GM23338 (cell line): ENCODE data around the gene PCLO. TPM values are rescaled to one million over a fixed set of nuclear protein-coding genes. Genes with fewer than 3 reads are reported as not detected.

Experiments
- ATAC-seq: fragments of 200-7000 bp; cut with Tn5 transposase; 3 replicates; pipeline ENCODE4 v1.9.1; 2020
- DNase-seq: peaks from one replicate; pipeline ENCODE4 v3.0.0-alpha.2; 2015; ENCODE audit warnings: low spot score
- H2AFZ ChIP-seq: fragments of 200-600 bp; sonication (generic); 2 replicates; pipeline ENCODE4 v1.8.0; 2016; ENCODE audit warnings: antibody characterized with exemption, mild to moderate bottlenecking, moderate library complexity
- H3F3A ChIP-seq: fragments of 200-600 bp; sonication (generic); replicated peaks from 2 replicates; pipeline ENCODE4 v1.8.0; 2017; ENCODE audit warnings: antibody characterized with exemption, mixed run types, low read depth
- H3K27ac ChIP-seq: fragments of 200-600 bp; sonication (generic); 2 replicates; pipeline ENCODE4 v1.6.1; 2016; ENCODE audit warnings: low read depth
- H3K27me3 ChIP-seq: fragments of 200-600 bp; sonication (generic); 2 replicates; pipeline ENCODE4 v1.8.0; 2016; ENCODE audit warnings: mild to moderate bottlenecking, mixed run types, moderate library complexity; ENCODE audit not compliant: insufficient read depth
- H3K36me3 ChIP-seq: fragments of 200-600 bp; sonication (generic); 2 replicates; pipeline ENCODE4 v1.8.0; 2016; ENCODE audit warnings: mild to moderate bottlenecking; ENCODE audit not compliant: insufficient read depth
- H3K4me1 ChIP-seq: fragments of 200-600 bp; sonication (generic); 2 replicates; pipeline ENCODE4 v1.8.0; 2016; ENCODE audit warnings: mild to moderate bottlenecking, moderate library complexity; ENCODE audit not compliant: insufficient read depth
- H3K4me2 ChIP-seq: fragments of 200-600 bp; sonication (generic); 2 replicates; pipeline ENCODE4 v1.7.1; 2017; ENCODE audit warnings: mixed run types
- H3K4me3 ChIP-seq: fragments of 200-600 bp; sonication (generic); 2 replicates; pipeline ENCODE4 v1.6.1; 2016; ENCODE audit warnings: mixed run types
- H3K79me2 ChIP-seq: fragments of 200-600 bp; sonication (generic); replicated peaks from 2 replicates; pipeline ENCODE4 v1.8.0; 2017; ENCODE audit warnings: mild to moderate bottlenecking; ENCODE audit not compliant: insufficient read depth
- H3K9me2 ChIP-seq: fragments of 200-600 bp; sonication (generic); 2 replicates; pipeline ENCODE4 v1.8.0; 2017; ENCODE audit not compliant: insufficient read depth
- H4K20me1 ChIP-seq: fragments of 200-600 bp; sonication (generic); replicated peaks from 2 replicates; pipeline ENCODE4 v1.8.0; 2017; ENCODE audit warnings: mild to moderate bottlenecking; ENCODE audit not compliant: insufficient read depth
- H3K27ac Mint-ChIP-seq: 2 replicates; pipeline ENCODE4 v1.8.0; 2020; ENCODE audit warnings: inconsistent platforms, mild to moderate bottlenecking, moderate library complexity, mixed read lengths
- H3K27me3 Mint-ChIP-seq: 3 replicates; pipeline ENCODE4 v1.8.0; 2022; ENCODE audit warnings: low read depth, mild to moderate bottlenecking, moderate library complexity, mixed read lengths, inconsistent platforms; ENCODE audit not compliant: insufficient read depth, poor library complexity
- H3K36me3 Mint-ChIP-seq: 3 replicates; pipeline ENCODE4 v1.8.0; 2021; ENCODE audit warnings: low read depth, mild to moderate bottlenecking, inconsistent platforms, moderate library complexity, mixed read lengths
- H3K4me1 Mint-ChIP-seq: 3 replicates; pipeline ENCODE4 v1.8.0; 2020; ENCODE audit warnings: mild to moderate bottlenecking, inconsistent platforms, mixed read lengths
- H3K4me3 Mint-ChIP-seq: 3 replicates; pipeline ENCODE4 v1.8.0; 2021; ENCODE audit warnings: moderate library complexity, mild to moderate bottlenecking, inconsistent platforms, mixed read lengths
- H3K9me3 Mint-ChIP-seq: 3 replicates; pipeline ENCODE4 v1.8.0; 2020; ENCODE audit warnings: moderate library complexity, mild to moderate bottlenecking, inconsistent platforms, mixed read lengths
- CREB1 ChIP-seq: fragments of 250-450 bp; sonication (Bioruptor Pico); IDR thresholded peaks from 2 replicates; pipeline ENCODE4 v1.5.0; 2020; ENCODE audit warnings: low read depth, mild to moderate bottlenecking, moderate library complexity
- EZH2 ChIP-seq: fragments of 200-600 bp; sonication (generic); IDR thresholded peaks from one replicate; pipeline ENCODE4 v1.8.0; 2017; ENCODE audit warnings: antibody characterized with exemption, mild to moderate bottlenecking, low read depth; ENCODE audit not compliant: unreplicated experiment
- EZH2phosphoT487 ChIP-seq: fragments of 200-600 bp; sonication (generic); IDR thresholded peaks from one replicate; pipeline ENCODE4 v1.8.1; 2018; ENCODE audit warnings: antibody characterized with exemption; ENCODE audit not compliant: unreplicated experiment
- JUNB ChIP-seq: IDR thresholded peaks from one replicate; pipeline ENCODE4 v1.6.1; 2016; ENCODE audit warnings: antibody characterized with exemption; ENCODE audit not compliant: unreplicated experiment
- NANOG ChIP-seq: IDR thresholded peaks from 2 replicates; pipeline ENCODE4 v1.6.1; 2016; ENCODE audit warnings: antibody characterized with exemption, borderline replicate concordance
- POLR2AphosphoS5 ChIP-seq: IDR thresholded peaks from 2 replicates; pipeline ENCODE4 v1.6.1; 2016; ENCODE audit warnings: antibody characterized with exemption, low read depth
- STAT1 ChIP-seq: IDR thresholded peaks from one replicate; pipeline ENCODE4 v1.6.1; 2016; ENCODE audit warnings: antibody characterized with exemption; ENCODE audit not compliant: unreplicated experiment
- ZNF114 ChIP-seq: fragments of 250-450 bp; sonication (Bioruptor Pico); IDR thresholded peaks from 2 replicates; pipeline ENCODE4 v1.5.0; 2020; ENCODE audit warnings: mild to moderate bottlenecking, moderate library complexity
- ZNF331 ChIP-seq: fragments of 250-450 bp; sonication (Bioruptor Pico); IDR thresholded peaks from 2 replicates; pipeline ENCODE4 v1.5.0; 2020; ENCODE audit warnings: low read depth, mild to moderate bottlenecking, moderate library complexity
- polyA plus RNA-seq: library from polyadenylated mRNA; unstranded; fragments of >200 nt; fragmentation: Nextera tagmentation; extraction: Ambion mirVana; gene quantifications from 2 replicates; pipeline ENCODE4 v1.2.1, GENCODE V29; 2016
- total RNA-seq: library from RNA; depleted of rRNA; stranded (reverse); fragments of >200 nt; shearing (Covaris generic); gene quantifications from 2 replicates; pipeline ENCODE4 v1.2.3, GENCODE V29; 2014
- TF ChIP-seq, protein P1 (sequence below): IDR thresholded peaks from 2 replicates; pipeline ENCODE4 v1.6.1; 2016; ENCODE audit warnings: antibody characterized with exemption
- TF ChIP-seq, protein P2 (sequence below): IDR thresholded peaks from one replicate; pipeline ENCODE4 v1.6.1; 2018; ENCODE audit warnings: antibody characterized with exemption; ENCODE audit not compliant: unreplicated experiment
- TF ChIP-seq, protein P3 (sequence below), 2 experiments: fragments of 200-600 bp in 1 of 2; sonication (generic) in 1 of 2; conservative IDR thresholded peaks; 2 replicates each; pipeline versions ENCODE4 v1.5.1 to v1.6.1; 2016 to 2017; ENCODE audit warnings: antibody characterized with exemption in 2 of 2, low read depth in 2 of 2, mild to moderate bottlenecking in 2 of 2, moderate library complexity in 1 of 2
- TF ChIP-seq, protein P4 (sequence below): fragments of 250-450 bp; sonication (Bioruptor Pico); IDR thresholded peaks from 2 replicates; pipeline ENCODE4 v1.5.0; 2020; ENCODE audit warnings: mild to moderate bottlenecking, moderate library complexity

PCLO gene
- total and polyA plus RNA-seq, 2 experiments from 2014 or later, result 7.4 to 9.1 TPM

DNA sequence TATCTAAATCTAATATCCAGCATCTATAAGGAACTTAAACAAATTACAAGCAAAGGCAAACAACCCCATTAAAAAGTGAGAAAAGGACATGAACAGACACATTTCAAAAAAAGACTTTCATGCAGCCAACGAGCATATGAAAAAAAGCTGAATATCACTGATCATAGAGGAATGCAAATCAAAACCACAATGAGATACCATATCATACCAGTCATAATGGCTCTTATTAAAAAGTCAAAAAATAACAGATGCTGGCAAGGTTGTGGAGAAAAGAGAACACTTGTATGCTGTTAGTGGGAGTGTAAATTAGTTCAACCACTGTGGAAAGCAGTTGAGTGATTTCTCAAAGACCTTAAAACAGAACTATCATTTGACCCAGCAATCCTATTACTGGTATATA is 384.7 kb downstream of the PCLO start:
- Histone ChIP-seq H3K36me3 (no peaks in the 10 kb centered on the region), H3K79me2 (no peaks in the 10 kb centered on the region), H3K4me3 (no peak overlapping the region), H3K27ac (no peak overlapping the region), H3K9me2 (no peaks in the 10 kb centered on the region), H2AFZ (no peak overlapping the region), H3F3A (no peaks in the 10 kb centered on the region), H3K4me2 (no peak overlapping the region), H4K20me1 (no peaks in the 10 kb centered on the region), H3K27me3 (no peaks in the 10 kb centered on the region), H3K4me1 (no peaks in the 10 kb centered on the region)
- H3K27me3 Mint-ChIP-seq, result no peaks in the 10 kb centered on the region
- no peaks in the 10 kb centered on the region for H3K4me1 Mint-ChIP-seq
- H3K9me3 Mint-ChIP-seq, result no peaks in the 10 kb centered on the region
- no peaks in the 10 kb centered on the region for H3K36me3 Mint-ChIP-seq
- no peak overlapping the region for H3K27ac Mint-ChIP-seq
- TF ChIP-seq EZH2phosphoT487 (no peak), NANOG (no peak), ZNF331 (no peak), POLR2AphosphoS5 (no peak), JUNB (no peak), EZH2 (no peak), STAT1 (no peak), ZNF114 (CRISPR knock-in tag) (no peak), CREB1 (CRISPR knock-in tag) (no peak)
- TF ChIP-seq, protein P1, sequence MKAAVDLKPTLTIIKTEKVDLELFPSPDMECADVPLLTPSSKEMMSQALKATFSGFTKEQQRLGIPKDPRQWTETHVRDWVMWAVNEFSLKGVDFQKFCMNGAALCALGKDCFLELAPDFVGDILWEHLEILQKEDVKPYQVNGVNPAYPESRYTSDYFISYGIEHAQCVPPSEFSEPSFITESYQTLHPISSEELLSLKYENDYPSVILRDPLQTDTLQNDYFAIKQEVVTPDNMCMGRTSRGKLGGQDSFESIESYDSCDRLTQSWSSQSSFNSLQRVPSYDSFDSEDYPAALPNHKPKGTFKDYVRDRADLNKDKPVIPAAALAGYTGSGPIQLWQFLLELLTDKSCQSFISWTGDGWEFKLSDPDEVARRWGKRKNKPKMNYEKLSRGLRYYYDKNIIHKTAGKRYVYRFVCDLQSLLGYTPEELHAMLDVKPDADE, result no peak
- TF ChIP-seq, protein P2, sequence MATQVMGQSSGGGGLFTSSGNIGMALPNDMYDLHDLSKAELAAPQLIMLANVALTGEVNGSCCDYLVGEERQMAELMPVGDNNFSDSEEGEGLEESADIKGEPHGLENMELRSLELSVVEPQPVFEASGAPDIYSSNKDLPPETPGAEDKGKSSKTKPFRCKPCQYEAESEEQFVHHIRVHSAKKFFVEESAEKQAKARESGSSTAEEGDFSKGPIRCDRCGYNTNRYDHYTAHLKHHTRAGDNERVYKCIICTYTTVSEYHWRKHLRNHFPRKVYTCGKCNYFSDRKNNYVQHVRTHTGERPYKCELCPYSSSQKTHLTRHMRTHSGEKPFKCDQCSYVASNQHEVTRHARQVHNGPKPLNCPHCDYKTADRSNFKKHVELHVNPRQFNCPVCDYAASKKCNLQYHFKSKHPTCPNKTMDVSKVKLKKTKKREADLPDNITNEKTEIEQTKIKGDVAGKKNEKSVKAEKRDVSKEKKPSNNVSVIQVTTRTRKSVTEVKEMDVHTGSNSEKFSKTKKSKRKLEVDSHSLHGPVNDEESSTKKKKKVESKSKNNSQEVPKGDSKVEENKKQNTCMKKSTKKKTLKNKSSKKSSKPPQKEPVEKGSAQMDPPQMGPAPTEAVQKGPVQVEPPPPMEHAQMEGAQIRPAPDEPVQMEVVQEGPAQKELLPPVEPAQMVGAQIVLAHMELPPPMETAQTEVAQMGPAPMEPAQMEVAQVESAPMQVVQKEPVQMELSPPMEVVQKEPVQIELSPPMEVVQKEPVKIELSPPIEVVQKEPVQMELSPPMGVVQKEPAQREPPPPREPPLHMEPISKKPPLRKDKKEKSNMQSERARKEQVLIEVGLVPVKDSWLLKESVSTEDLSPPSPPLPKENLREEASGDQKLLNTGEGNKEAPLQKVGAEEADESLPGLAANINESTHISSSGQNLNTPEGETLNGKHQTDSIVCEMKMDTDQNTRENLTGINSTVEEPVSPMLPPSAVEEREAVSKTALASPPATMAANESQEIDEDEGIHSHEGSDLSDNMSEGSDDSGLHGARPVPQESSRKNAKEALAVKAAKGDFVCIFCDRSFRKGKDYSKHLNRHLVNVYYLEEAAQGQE, result no peak
- TF ChIP-seq, protein P3, sequence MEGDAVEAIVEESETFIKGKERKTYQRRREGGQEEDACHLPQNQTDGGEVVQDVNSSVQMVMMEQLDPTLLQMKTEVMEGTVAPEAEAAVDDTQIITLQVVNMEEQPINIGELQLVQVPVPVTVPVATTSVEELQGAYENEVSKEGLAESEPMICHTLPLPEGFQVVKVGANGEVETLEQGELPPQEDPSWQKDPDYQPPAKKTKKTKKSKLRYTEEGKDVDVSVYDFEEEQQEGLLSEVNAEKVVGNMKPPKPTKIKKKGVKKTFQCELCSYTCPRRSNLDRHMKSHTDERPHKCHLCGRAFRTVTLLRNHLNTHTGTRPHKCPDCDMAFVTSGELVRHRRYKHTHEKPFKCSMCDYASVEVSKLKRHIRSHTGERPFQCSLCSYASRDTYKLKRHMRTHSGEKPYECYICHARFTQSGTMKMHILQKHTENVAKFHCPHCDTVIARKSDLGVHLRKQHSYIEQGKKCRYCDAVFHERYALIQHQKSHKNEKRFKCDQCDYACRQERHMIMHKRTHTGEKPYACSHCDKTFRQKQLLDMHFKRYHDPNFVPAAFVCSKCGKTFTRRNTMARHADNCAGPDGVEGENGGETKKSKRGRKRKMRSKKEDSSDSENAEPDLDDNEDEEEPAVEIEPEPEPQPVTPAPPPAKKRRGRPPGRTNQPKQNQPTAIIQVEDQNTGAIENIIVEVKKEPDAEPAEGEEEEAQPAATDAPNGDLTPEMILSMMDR (conservative IDR thresholded peaks at IDR 0.05; ENCODE audit: low read depth in 2 of 2), result no peak
- TF ChIP-seq, protein P4, sequence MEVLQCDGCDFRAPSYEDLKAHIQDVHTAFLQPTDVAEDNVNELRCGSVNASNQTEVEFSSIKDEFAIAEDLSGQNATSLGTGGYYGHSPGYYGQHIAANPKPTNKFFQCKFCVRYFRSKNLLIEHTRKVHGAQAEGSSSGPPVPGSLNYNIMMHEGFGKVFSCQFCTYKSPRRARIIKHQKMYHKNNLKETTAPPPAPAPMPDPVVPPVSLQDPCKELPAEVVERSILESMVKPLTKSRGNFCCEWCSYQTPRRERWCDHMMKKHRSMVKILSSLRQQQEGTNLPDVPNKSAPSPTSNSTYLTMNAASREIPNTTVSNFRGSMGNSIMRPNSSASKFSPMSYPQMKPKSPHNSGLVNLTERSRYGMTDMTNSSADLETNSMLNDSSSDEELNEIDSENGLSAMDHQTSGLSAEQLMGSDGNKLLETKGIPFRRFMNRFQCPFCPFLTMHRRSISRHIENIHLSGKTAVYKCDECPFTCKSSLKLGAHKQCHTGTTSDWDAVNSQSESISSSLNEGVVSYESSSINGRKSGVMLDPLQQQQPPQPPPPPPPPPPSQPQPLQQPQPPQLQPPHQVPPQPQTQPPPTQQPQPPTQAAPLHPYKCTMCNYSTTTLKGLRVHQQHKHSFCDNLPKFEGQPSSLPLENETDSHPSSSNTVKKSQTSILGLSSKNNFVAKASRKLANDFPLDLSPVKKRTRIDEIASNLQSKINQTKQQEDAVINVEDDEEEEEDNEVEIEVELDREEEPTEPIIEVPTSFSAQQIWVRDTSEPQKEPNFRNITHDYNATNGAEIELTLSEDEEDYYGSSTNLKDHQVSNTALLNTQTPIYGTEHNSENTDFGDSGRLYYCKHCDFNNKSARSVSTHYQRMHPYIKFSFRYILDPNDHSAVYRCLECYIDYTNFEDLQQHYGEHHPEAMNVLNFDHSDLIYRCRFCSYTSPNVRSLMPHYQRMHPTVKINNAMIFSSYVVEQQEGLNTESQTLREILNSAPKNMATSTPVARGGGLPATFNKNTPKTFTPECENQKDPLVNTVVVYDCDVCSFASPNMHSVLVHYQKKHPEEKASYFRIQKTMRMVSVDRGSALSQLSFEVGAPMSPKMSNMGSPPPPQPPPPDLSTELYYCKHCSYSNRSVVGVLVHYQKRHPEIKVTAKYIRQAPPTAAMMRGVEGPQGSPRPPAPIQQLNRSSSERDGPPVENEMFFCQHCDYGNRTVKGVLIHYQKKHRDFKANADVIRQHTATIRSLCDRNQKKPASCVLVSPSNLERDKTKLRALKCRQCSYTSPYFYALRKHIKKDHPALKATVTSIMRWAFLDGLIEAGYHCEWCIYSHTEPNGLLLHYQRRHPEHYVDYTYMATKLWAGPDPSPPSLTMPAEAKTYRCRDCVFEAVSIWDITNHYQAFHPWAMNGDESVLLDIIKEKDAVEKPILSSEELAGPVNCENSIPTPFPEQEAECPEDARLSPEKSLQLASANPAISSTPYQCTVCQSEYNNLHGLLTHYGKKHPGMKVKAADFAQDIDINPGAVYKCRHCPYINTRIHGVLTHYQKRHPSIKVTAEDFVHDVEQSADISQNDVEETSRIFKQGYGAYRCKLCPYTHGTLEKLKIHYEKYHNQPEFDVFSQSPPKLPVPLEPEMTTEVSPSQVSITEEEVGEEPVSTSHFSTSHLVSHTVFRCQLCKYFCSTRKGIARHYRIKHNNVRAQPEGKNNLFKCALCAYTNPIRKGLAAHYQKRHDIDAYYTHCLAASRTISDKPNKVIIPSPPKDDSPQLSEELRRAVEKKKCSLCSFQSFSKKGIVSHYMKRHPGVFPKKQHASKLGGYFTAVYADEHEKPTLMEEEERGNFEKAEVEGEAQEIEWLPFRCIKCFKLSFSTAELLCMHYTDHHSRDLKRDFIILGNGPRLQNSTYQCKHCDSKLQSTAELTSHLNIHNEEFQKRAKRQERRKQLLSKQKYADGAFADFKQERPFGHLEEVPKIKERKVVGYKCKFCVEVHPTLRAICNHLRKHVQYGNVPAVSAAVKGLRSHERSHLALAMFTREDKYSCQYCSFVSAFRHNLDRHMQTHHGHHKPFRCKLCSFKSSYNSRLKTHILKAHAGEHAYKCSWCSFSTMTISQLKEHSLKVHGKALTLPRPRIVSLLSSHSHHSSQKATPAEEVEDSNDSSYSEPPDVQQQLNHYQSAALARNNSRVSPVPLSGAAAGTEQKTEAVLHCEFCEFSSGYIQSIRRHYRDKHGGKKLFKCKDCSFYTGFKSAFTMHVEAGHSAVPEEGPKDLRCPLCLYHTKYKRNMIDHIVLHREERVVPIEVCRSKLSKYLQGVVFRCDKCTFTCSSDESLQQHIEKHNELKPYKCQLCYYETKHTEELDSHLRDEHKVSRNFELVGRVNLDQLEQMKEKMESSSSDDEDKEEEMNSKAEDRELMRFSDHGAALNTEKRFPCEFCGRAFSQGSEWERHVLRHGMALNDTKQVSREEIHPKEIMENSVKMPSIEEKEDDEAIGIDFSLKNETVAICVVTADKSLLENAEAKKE, result no peak
- no peak overlapping the region for H3K4me3 Mint-ChIP-seq
- no peak for DNase-seq
- no peak for ATAC-seq
